ENCODE results near the gene NCKIPSD. TPM values are rescaled to one million over a fixed set of nuclear protein-coding genes. Genes with fewer than 3 reads are reported as not detected.

NCKIPSD gene
- polyA plus RNA-seq, 1 experiment: 25.4 TPM

DNA sequence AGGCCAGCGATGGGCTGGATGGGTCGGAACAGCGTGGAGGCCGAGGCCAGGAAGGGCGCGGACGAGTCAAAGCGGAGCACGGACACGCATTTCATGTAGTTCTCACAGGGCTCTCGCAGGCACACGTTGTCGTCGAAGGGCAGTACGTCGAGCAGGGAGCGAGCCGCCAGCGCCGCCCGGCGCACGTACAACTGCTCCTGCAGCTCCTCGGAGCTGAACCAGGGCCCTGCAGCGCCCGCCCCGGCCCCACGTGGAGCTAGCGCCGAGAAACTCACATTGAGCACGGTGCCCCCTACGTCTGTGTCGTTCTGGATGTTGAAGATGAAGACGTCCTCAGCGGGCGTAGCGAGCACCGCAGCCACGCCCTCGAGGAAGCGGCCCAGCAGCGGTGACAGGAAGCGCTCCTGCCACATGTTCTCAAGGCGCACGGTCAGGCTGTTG, 28.9 kb downstream of the NCKIPSD start:
- DNase-seq (ENCODE audit: low read depth, low spot score): no peak
- Histone ChIP-seq H3K27ac (ENCODE audit: low read depth, low read length) (no peak overlapping the region), H3K4me3 (ENCODE audit: low read depth, low read length) (no peak overlapping the region), H3K27me3 (ENCODE audit: control insufficient read depth, insufficient read depth, low read length) (peaks cover 6% of the 10 kb centered on the region), H3K9me3 (ENCODE audit: control insufficient read depth, insufficient read depth, low read length) (peaks cover 19% of the 10 kb centered on the region; the same call in 1 of the 2 replicates)
- TF ChIP-seq CTCF (IDR thresholded peaks at IDR 0.05; ENCODE audit: low read depth, low read length): no peak
- ChIA-PET CTCF (interaction anchor here (0.6 kb wide), 1 partner anchor 209 kb away, joined by 3 read pairs; no protein-coding TSS in a partner anchor), POLR2A (no interaction called here)

- Histone ChIP-seq H3K9me3 (ENCODE audit: control insufficient read depth, insufficient read depth, low read length) (peaks cover 16% of the 10 kb centered on the region; the same call in 1 of the 2 replicates), H3K4me3 (ENCODE audit: low read depth, low read length) (peak overlapping the region; percentile 54), H3K27ac (ENCODE audit: low read depth, low read length) (no peak overlapping the region), H3K27me3 (ENCODE audit: control insufficient read depth, insufficient read depth, low read length) (peaks cover 5% of the 10 kb centered on the region)
- no peak for DNase-seq (ENCODE audit: low read depth, low spot score)
- ChIA-PET POLR2A (no interaction called here), CTCF (no interaction called here)
- peak; percentile 56 for TF ChIP-seq CTCF (IDR thresholded peaks at IDR 0.05; ENCODE audit: low read depth, low read length)
These were observed 29.5 kb downstream of the NCKIPSD start for GRCh38 chr3:48656061-48656840.

GRCh38 chr3:48655606-48656005, 30.1 kb downstream of the NCKIPSD start:
- CTCF ChIA-PET: interaction anchor here (1.1 kb wide), 1 partner anchor 21 kb away, joined by 3 read pairs; the partner anchor contains the start of gene SLC26A6
- Histone ChIP-seq H3K27me3 (ENCODE audit: control insufficient read depth, insufficient read depth, low read length) (peaks cover 4% of the 10 kb centered on the region), H3K9me3 (ENCODE audit: control insufficient read depth, insufficient read depth, low read length) (peaks cover 10% of the 10 kb centered on the region; the same call in 1 of the 2 replicates), H3K4me3 (ENCODE audit: low read depth, low read length) (peak overlapping the region; percentile 54), H3K27ac (ENCODE audit: low read depth, low read length) (no peak overlapping the region)
- no peak for DNase-seq (ENCODE audit: low read depth, low spot score)
- no peak for TF ChIP-seq CTCF (IDR thresholded peaks at IDR 0.05; ENCODE audit: low read depth, low read length)
- POLR2A ChIA-PET: no interaction called here

GRCh38 chr3:48655063-48655462, 30.7 kb downstream of the NCKIPSD start:
- DNase-seq (ENCODE audit: low read depth, low spot score): no peak
- Histone ChIP-seq H3K9me3 (ENCODE audit: control insufficient read depth, insufficient read depth, low read length) (peaks cover 8% of the 10 kb centered on the region; the same call in 1 of the 2 replicates), H3K27ac (ENCODE audit: low read depth, low read length) (no peak overlapping the region), H3K4me3 (ENCODE audit: low read depth, low read length) (no peak overlapping the region), H3K27me3 (ENCODE audit: control insufficient read depth, insufficient read depth, low read length) (peaks cover 2% of the 10 kb centered on the region)
- CTCF ChIA-PET: interaction anchor here (1.1 kb wide), 1 partner anchor 20 kb away, joined by 3 read pairs; the partner anchor contains the start of gene SLC26A6
- POLR2A ChIA-PET: no interaction called here
- no peak for TF ChIP-seq CTCF (IDR thresholded peaks at IDR 0.05; ENCODE audit: low read depth, low read length)
